HepG2 (cell line): ENCODE results near the gene ACAD8. TPM values are rescaled to one million over a fixed set of nuclear protein-coding genes. Genes with fewer than 3 reads are reported as not detected.

ENCODE experiments used
- ATAD3A ChIP-seq: sonication (generic); formaldehyde crosslinking; IDR thresholded peaks from 2 replicates; pipeline ENCODE4 v1.4.0; 2020; ENCODE audit warnings: missing genetic modification reagents
- EEA1 ChIP-seq: sonication (generic); formaldehyde crosslinking; IDR thresholded peaks from 2 replicates; pipeline ENCODE4 v1.5.1; 2020; ENCODE audit warnings: mild to moderate bottlenecking, missing genetic modification reagents, borderline replicate concordance
- ELK4 ChIP-seq: sonication (generic); formaldehyde crosslinking; IDR thresholded peaks from 2 replicates; pipeline ENCODE4 v1.9.0; 2021; ENCODE audit warnings: missing genetic modification reagents, borderline replicate concordance
- LCORL ChIP-seq, 2 experiments: fragments of 450-650 bp in 1 of 2; sonication (generic) in 1 of 2; formaldehyde crosslinking in 1 of 2; IDR thresholded peaks; 2 replicates each; pipeline versions ENCODE4 v1.5.0 to v1.6.1; 2017 to 2020; ENCODE audit warnings: antibody characterized with exemption in 1 of 2, missing genetic modification reagents in 1 of 2
- MATR3 ChIP-seq: sonication (generic); formaldehyde crosslinking; IDR thresholded peaks from 2 replicates; pipeline ENCODE4 v1.4.0; 2020; ENCODE audit warnings: missing genetic modification reagents
- MTF1 ChIP-seq: sonication (generic); formaldehyde crosslinking; IDR thresholded peaks from 2 replicates; pipeline ENCODE4 v1.5.0; 2020; ENCODE audit warnings: missing genetic modification reagents
- NFATC3 ChIP-seq: sonication (generic); formaldehyde crosslinking; IDR thresholded peaks from 2 replicates; pipeline ENCODE4 v1.5.1; 2020; ENCODE audit warnings: mild to moderate bottlenecking, missing genetic modification reagents
- NFE2L2 ChIP-seq: fragments of 150-350 bp; IDR thresholded peaks from 2 replicates; pipeline ENCODE4 v1.6.1; 2014; ENCODE audit warnings: low read length
- NFIC ChIP-seq: IDR thresholded peaks from 2 replicates; pipeline ENCODE4 v1.6.1; 2012; ENCODE audit warnings: mild to moderate bottlenecking, low read length, inconsistent platforms
- PAF1 ChIP-seq: IDR thresholded peaks from 2 replicates; pipeline ENCODE4 v1.6.1; 2016; ENCODE audit warnings: missing genetic modification reagents, missing compliant biosample characterization
- RXRA ChIP-seq: sonication (generic); formaldehyde crosslinking; IDR thresholded peaks from 2 replicates; pipeline ENCODE4 v1.5.1; 2020; ENCODE audit warnings: missing genetic modification reagents
- RXRB ChIP-seq: IDR thresholded peaks from 2 replicates; pipeline ENCODE4 v1.6.1; 2016; ENCODE audit warnings: borderline replicate concordance, missing genetic modification reagents, missing compliant biosample characterization
- SETDB1 ChIP-seq: sonication (generic); formaldehyde crosslinking; IDR thresholded peaks from 2 replicates; pipeline ENCODE4 v1.5.1; 2020; ENCODE audit warnings: missing genetic modification reagents, mild to moderate bottlenecking, borderline replicate concordance
- SMARCC2 ChIP-seq: fragments of 450-650 bp; IDR thresholded peaks from 2 replicates; pipeline ENCODE4 v1.6.1; 2017; ENCODE audit warnings: antibody characterized with exemption, mild to moderate bottlenecking
- SSRP1 ChIP-seq: IDR thresholded peaks from 2 replicates; pipeline ENCODE4 v1.6.1; 2016; ENCODE audit warnings: control low read depth
- STAT5B ChIP-seq: sonication (generic); formaldehyde crosslinking; IDR thresholded peaks from 2 replicates; pipeline ENCODE4 v1.4.0; 2020; ENCODE audit warnings: missing genetic modification reagents
- ZBTB14 ChIP-seq: sonication (generic); formaldehyde crosslinking; IDR thresholded peaks from 2 replicates; pipeline ENCODE4 v1.4.0; 2020; ENCODE audit warnings: missing genetic modification reagents
- ZBTB21 ChIP-seq: sonication (generic); formaldehyde crosslinking; IDR thresholded peaks from 2 replicates; pipeline ENCODE4 v1.4.0; 2020; ENCODE audit warnings: missing genetic modification reagents
- ZFP37 ChIP-seq: sonication (generic); formaldehyde crosslinking; IDR thresholded peaks from 2 replicates; pipeline ENCODE4 v1.4.0; 2020; ENCODE audit warnings: missing genetic modification reagents, borderline replicate concordance
- ZNF343 ChIP-seq: sonication (generic); formaldehyde crosslinking; IDR thresholded peaks from 2 replicates; pipeline ENCODE4 v1.4.0; 2020; ENCODE audit warnings: mild to moderate bottlenecking, missing genetic modification reagents
- ZNF496 ChIP-seq: sonication (generic); formaldehyde crosslinking; IDR thresholded peaks from 2 replicates; pipeline ENCODE4 v1.8.1; 2023; ENCODE audit warnings: mild to moderate bottlenecking, moderate library complexity, missing genetic modification reagents; ENCODE audit not compliant: insufficient replicate concordance
- ZNF563 ChIP-seq: sonication (generic); formaldehyde crosslinking; IDR thresholded peaks from 2 replicates; pipeline ENCODE4 v1.8.0; 2022; ENCODE audit warnings: mild to moderate bottlenecking, moderate library complexity, missing genetic modification reagents
- ZNF570 ChIP-seq: sonication (generic); formaldehyde crosslinking; IDR thresholded peaks from 2 replicates; pipeline ENCODE4 v1.4.0; 2020; ENCODE audit warnings: mild to moderate bottlenecking, missing genetic modification reagents, borderline replicate concordance
- ZNF792 ChIP-seq: IDR thresholded peaks from 2 replicates; pipeline ENCODE4 v1.6.1; 2016
- ZUFSP ChIP-seq: sonication (generic); formaldehyde crosslinking; IDR thresholded peaks from 2 replicates; pipeline ENCODE4 v1.9.0; 2021; ENCODE audit warnings: missing genetic modification reagents, mild to moderate bottlenecking, borderline replicate concordance
- polyA plus RNA-seq, 8 experiments: library from polyadenylated mRNA; depleted of rRNA in 3 of 8; stranded (reverse) in 7 of 8; unstranded in 1 of 8; fragments of >200 nt; fragmentation: Illumina TruSeq in 4 of 8; extraction: Trizol in 4 of 8; gene quantifications; 2 replicates each; pipeline versions ENCODE4 v1.2.1 to v1.2.3, GENCODE V29; 2011 to 2016; ENCODE audit warnings: low read depth in 4 of 8, missing spikeins in 1 of 8, mixed read lengths in 1 of 8; ENCODE audit not compliant: insufficient read depth in 1 of 8
- total RNA-seq, 5 experiments: library from RNA; depleted of rRNA; stranded (reverse); fragments of >200 nt; fragmentation: Illumina TruSeq; extraction: Trizol; gene quantifications; 2 replicates each; pipeline ENCODE4 v1.2.3, GENCODE V29; 2016; ENCODE audit warnings: low read depth in 1 of 5

The ACAD8 gene
- total and polyA plus RNA-seq, 2 of the 13 experiments (the other 11 are each of a cell fraction or from before 2014, with no cell fraction given) = 13.5 to 20.3 TPM

GRCh38 chr11:134223836-134224709, 29.3 kb upstream of the ACAD8 start, which contains the start of the genes NCAPD3 and VPS26B (continued):
- TF ChIP-seq MTF1 = no peak
- no peak for TF ChIP-seq NFIC
- TF ChIP-seq ZNF792 (CRISPR knock-in tag) = no peak
- no peak for TF ChIP-seq SSRP1 (CRISPR knock-in tag)
- no peak for TF ChIP-seq PAF1
- peak; percentile 27; the same call in 1 of the 2 replicates for TF ChIP-seq ZNF343 (CRISPR knock-in tag)
- no peak for TF ChIP-seq STAT5B (CRISPR knock-in tag)
- no peak for TF ChIP-seq ZUFSP (CRISPR knock-in tag)
- TF ChIP-seq SETDB1 (CRISPR knock-in tag) = no peak
- no peak for TF ChIP-seq MATR3 (CRISPR knock-in tag)
- TF ChIP-seq RXRA (CRISPR knock-in tag) = peak; percentile 29
- no peak for TF ChIP-seq LCORL (IDR thresholded peaks at IDR 0.05)
- TF ChIP-seq LCORL (CRISPR knock-in tag; IDR thresholded peaks at IDR 0.05) = peak; percentile 51; the same call in 1 of the 2 replicates
- peak; percentile 77; the same call in 1 of the 2 replicates for TF ChIP-seq NFATC3
- TF ChIP-seq EEA1 = no peak
- 0 out of 2 replicates have a peak, but pooled peaks have one; percentile 49 for TF ChIP-seq ZNF563 (CRISPR knock-in tag)
- TF ChIP-seq ATAD3A (CRISPR knock-in tag) = no peak
- no peak for TF ChIP-seq ZNF570 (CRISPR knock-in tag)
- no peak for TF ChIP-seq NFE2L2
- peak; percentile 89 for TF ChIP-seq ZBTB14 (CRISPR knock-in tag)
- peak; percentile 12; the same call in 1 of the 2 replicates for TF ChIP-seq ELK4
- TF ChIP-seq ZNF496 (CRISPR knock-in tag) = no peak
- TF ChIP-seq ZBTB21 (CRISPR knock-in tag) = no peak
- TF ChIP-seq ZFP37 (CRISPR knock-in tag) = peak; percentile 49; the same call in 1 of the 2 replicates
- TF ChIP-seq SMARCC2 = no peak
- peak; percentile 45; the same call in 1 of the 2 replicates for TF ChIP-seq RXRB (CRISPR knock-in tag)
